HEK293 (cell line): ENCODE measurements around the gene NECAB2.

ENCODE experiments used
- CTCF ChIA-PET: fragments of 350-600 bp; formaldehyde crosslinking; extraction: SDS; loops from one replicate; lab custom pipeline; 2021; ENCODE audit warnings: antibody characterized with exemption; lab: Yijun Ruan, JAX
- POLR2A ChIA-PET: fragments of 300-600 bp; formaldehyde crosslinking; extraction: SDS; loops from one replicate; lab custom pipeline; 2020; ENCODE audit warnings: antibody characterized with exemption, inconsistent platforms; lab: Yijun Ruan, JAX
- H3K27ac ChIP-seq: fragments of 200-500 bp; sonication (Bioruptor generic); 2 replicates; pipeline ENCODE4 v1.5.1; 2014; ENCODE audit warnings: low read depth, low read length, control low read depth, inconsistent platforms; ENCODE audit errors: extremely low read depth
- H3K36me3 ChIP-seq, 2 experiments: fragments of 200-500 bp in 1 of 2; sonication (Bioruptor generic) in 1 of 2; 1 replicate in 1 of 2; 2 replicates in 1 of 2; pipeline ENCODE4 v1.5.1; 2014 to 2017; ENCODE audit warnings: inconsistent platforms in 2 of 2, low read length in 2 of 2; ENCODE audit not compliant: control insufficient read depth in 2 of 2, insufficient read depth in 1 of 2
- H3K4me1 ChIP-seq: fragments of 200-500 bp; sonication (Bioruptor generic); 2 replicates; pipeline ENCODE4 v1.5.1; 2014; ENCODE audit warnings: mild to moderate bottlenecking, low read length, inconsistent platforms; ENCODE audit not compliant: control insufficient read depth, insufficient read depth
- H3K4me3 ChIP-seq: 2 replicates; pipeline ENCODE4 v1.5.1; 2011; ENCODE audit warnings: low read depth, mild to moderate bottlenecking, control low read depth, low read length, moderate library complexity
- H3K9me3 ChIP-seq: fragments of 200-500 bp; sonication (Bioruptor generic); 2 replicates; pipeline ENCODE4 v1.5.1; 2014; ENCODE audit warnings: low read depth, low read length, inconsistent platforms; ENCODE audit not compliant: control insufficient read depth, insufficient read depth
- EGR2 ChIP-seq: fragments of 450-650 bp; formaldehyde crosslinking; IDR thresholded peaks from 2 replicates; pipeline ENCODE4 v1.5.1; 2016; ENCODE audit warnings: low read depth, missing biosample characterization, missing genetic modification characterization
- GLI4 ChIP-seq: fragments of 450-650 bp; formaldehyde crosslinking; IDR thresholded peaks from 2 replicates; pipeline ENCODE4 v1.5.1; 2016; ENCODE audit warnings: missing biosample characterization, missing genetic modification characterization
- IKZF3 ChIP-seq: fragments of 450-650 bp; IDR thresholded peaks from 2 replicates; pipeline ENCODE4 v1.5.0; 2018; ENCODE audit warnings: missing biosample characterization, mild to moderate bottlenecking, missing genetic modification characterization, moderate library complexity
- KLF1 ChIP-seq: fragments of 450-650 bp; formaldehyde crosslinking; IDR thresholded peaks from 2 replicates; pipeline ENCODE4 v1.5.1; 2016; ENCODE audit warnings: missing biosample characterization, missing genetic modification characterization
- KLF8 ChIP-seq: fragments of 450-650 bp; formaldehyde crosslinking; IDR thresholded peaks from 2 replicates; pipeline ENCODE4 v1.5.1; 2016; ENCODE audit warnings: missing biosample characterization, missing genetic modification characterization
- KLF9 ChIP-seq: fragments of 450-650 bp; formaldehyde crosslinking; IDR thresholded peaks from 2 replicates; pipeline ENCODE4 v1.5.1; 2016; ENCODE audit warnings: missing biosample characterization, missing genetic modification characterization, low read depth
- MZF1 ChIP-seq: fragments of 450-650 bp; formaldehyde crosslinking; IDR thresholded peaks from 2 replicates; pipeline ENCODE4 v1.5.1; 2017; ENCODE audit warnings: missing biosample characterization, missing genetic modification characterization, borderline replicate concordance
- ZBTB8A ChIP-seq: fragments of 450-650 bp; formaldehyde crosslinking; IDR thresholded peaks from 2 replicates; pipeline ENCODE4 v1.5.1; 2016; ENCODE audit warnings: missing biosample characterization, missing genetic modification characterization
- ZFHX2 ChIP-seq: fragments of 450-650 bp; formaldehyde crosslinking; conservative IDR thresholded peaks from 2 replicates; pipeline ENCODE4 v1.5.1; 2016; ENCODE audit warnings: missing biosample characterization, missing genetic modification characterization
- ZFP3 ChIP-seq: fragments of 450-650 bp; formaldehyde crosslinking; IDR thresholded peaks from 2 replicates; pipeline ENCODE4 v1.5.1; 2016; ENCODE audit warnings: low read depth, missing biosample characterization, missing genetic modification characterization
- ZIC2 ChIP-seq: fragments of 450-650 bp; formaldehyde crosslinking; IDR thresholded peaks from 2 replicates; pipeline ENCODE4 v1.5.1; 2016; ENCODE audit warnings: missing biosample characterization, missing genetic modification characterization
- ZNF174 ChIP-seq: fragments of 450-650 bp; formaldehyde crosslinking; IDR thresholded peaks from 2 replicates; pipeline ENCODE4 v1.5.0; 2017; ENCODE audit warnings: missing biosample characterization, mild to moderate bottlenecking, missing genetic modification characterization
- ZNF19 ChIP-seq: fragments of 450-650 bp; formaldehyde crosslinking; IDR thresholded peaks from 2 replicates; pipeline ENCODE4; 2016; ENCODE audit warnings: missing biosample characterization, missing genetic modification characterization, low read depth
- ZNF211 ChIP-seq: fragments of 450-650 bp; formaldehyde crosslinking; IDR thresholded peaks from 2 replicates; pipeline ENCODE4 v1.5.1; 2016; ENCODE audit warnings: low read depth, missing biosample characterization, missing genetic modification characterization
- ZNF624 ChIP-seq: fragments of 450-650 bp; formaldehyde crosslinking; IDR thresholded peaks from 2 replicates; pipeline ENCODE4 v1.5.1; 2017; ENCODE audit warnings: missing biosample characterization, missing genetic modification characterization
- ZNF76 ChIP-seq: fragments of 450-650 bp; formaldehyde crosslinking; IDR thresholded peaks from 2 replicates; pipeline ENCODE4; 2016; ENCODE audit warnings: low read depth, missing biosample characterization, missing genetic modification characterization, borderline replicate concordance
- ZNF837 ChIP-seq: fragments of 450-650 bp; formaldehyde crosslinking; IDR thresholded peaks from 2 replicates; pipeline ENCODE4 v1.5.1; 2016; ENCODE audit warnings: missing biosample characterization, missing genetic modification characterization
- TF ChIP-seq, protein P1 (sequence below): fragments of 450-650 bp; formaldehyde crosslinking; IDR thresholded peaks from 2 replicates; pipeline ENCODE4 v1.5.1; 2016; ENCODE audit warnings: missing biosample characterization, missing genetic modification characterization
- TF ChIP-seq, protein P2 (sequence below): fragments of 450-650 bp; formaldehyde crosslinking; IDR thresholded peaks from 2 replicates; pipeline ENCODE4 v1.5.1; 2016; ENCODE audit warnings: missing biosample characterization, missing genetic modification characterization, low read depth
- TF ChIP-seq, protein P3 (sequence below): fragments of 450-650 bp; formaldehyde crosslinking; IDR thresholded peaks from 2 replicates; pipeline ENCODE4 v1.5.1; 2017; ENCODE audit warnings: missing biosample characterization, missing genetic modification characterization
- TF ChIP-seq, protein P4 (sequence below): fragments of 450-650 bp; formaldehyde crosslinking; conservative IDR thresholded peaks from 2 replicates; pipeline ENCODE4 v1.5.1; 2016; ENCODE audit warnings: low read depth, missing biosample characterization, missing genetic modification characterization

The NECAB2 gene

DNA sequence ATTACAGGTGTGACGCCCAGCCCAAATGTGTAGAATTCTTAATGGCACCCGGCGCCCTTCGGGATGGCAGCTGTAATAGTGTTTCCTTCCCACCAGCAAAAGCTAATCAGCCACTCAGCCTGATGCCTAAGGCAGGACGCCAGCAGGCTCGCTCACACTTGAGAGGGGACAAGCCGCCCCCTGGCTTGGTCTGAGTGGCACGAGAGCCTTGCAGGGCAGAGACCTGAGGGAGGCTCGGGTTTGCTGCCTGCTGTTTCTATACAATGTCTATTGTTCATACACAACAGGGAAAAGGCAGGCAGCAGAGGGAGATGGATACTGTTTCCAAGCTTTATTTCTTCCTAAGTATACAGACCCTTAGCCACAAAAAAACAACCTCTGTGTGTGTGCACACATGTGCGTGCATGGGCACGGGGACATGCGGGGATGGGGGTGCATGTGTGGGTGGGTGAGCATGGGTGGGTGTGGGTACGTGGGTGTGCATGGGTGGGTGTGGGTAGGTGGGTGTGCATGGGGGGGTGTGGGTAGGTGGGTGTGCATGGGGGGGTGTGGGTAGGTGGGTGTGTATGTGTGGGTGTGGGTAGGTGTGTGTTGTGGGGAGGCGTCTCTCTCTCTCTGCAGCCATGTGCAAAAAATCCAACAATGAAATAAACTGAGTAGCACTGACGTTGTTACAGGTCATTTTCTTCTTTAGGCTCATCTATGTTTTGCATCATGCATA is 64.6 kb downstream of the NECAB2 start:
- H3K4me3 ChIP-seq, result no peak overlapping the region
- POLR2A ChIA-PET, result no interaction called here

DNA sequence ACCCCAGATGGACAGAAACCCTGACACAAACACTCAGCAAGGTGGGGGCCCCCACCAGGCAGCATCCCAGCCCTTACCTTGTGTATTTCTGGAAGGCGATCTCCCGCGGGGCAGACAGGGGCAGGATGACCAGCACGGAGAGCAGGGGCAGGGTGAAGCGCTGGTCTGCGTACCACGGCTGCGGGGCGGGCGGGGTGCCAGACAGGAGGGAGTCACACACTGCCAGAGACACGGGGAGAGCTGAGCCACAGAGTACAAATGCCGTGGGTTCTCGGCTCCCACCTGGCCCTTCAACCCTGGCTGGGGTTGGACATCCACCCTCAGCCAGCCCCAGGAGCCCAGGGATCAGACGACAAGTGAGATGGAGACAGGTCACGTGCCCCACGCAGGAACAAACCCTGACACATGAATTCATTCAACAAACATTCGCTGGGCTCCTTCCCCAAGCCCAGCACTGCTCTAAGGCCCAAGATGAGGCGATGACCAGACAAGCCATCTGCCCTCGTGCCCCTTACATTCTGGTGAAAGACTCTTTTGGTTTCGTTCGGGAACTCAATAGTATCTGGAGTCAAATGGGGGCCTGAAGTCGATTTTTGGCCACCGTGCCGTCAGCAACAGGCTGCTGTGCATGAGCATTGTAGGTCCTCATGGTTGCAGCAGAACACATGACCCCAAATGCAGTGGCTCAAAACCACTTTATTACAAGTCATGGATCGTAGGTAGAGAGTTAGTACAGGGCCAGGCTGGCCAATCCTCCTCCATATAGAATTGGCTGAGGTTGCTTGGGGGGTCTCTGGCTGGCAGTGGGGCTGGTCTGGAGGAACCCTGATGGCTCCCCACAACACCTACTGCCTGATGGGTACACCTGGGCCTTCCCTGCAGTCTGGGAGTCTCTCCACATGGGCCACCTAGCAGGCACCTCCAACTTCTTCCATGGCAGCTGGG is 65.5 kb downstream of the NECAB2 start:
- no peak overlapping the region for H3K27ac ChIP-seq
- ChIA-PET POLR2A (no interaction called here), CTCF (interaction anchor here (1.1 to 1.3 kb wide), 2 partner anchors 32 to 50 kb away, joined by 3 read pairs; no protein-coding TSS in a partner anchor)
- no peak overlapping the region for H3K4me3 ChIP-seq
- H3K4me1 ChIP-seq, result no peaks in the 10 kb centered on the region
- no peaks in the 10 kb centered on the region for H3K9me3 ChIP-seq
- no peaks in the 10 kb centered on the region for H3K36me3 ChIP-seq
- TF ChIP-seq MZF1 (tag by site-specific recombination), result no peak
- TF ChIP-seq ZNF19 (tag by site-specific recombination), result no peak
- no peak for TF ChIP-seq KLF1 (tag by site-specific recombination)
- TF ChIP-seq ZNF624, result no peak
- TF ChIP-seq ZNF837 (tag by site-specific recombination), result no peak
- TF ChIP-seq, protein P1, sequence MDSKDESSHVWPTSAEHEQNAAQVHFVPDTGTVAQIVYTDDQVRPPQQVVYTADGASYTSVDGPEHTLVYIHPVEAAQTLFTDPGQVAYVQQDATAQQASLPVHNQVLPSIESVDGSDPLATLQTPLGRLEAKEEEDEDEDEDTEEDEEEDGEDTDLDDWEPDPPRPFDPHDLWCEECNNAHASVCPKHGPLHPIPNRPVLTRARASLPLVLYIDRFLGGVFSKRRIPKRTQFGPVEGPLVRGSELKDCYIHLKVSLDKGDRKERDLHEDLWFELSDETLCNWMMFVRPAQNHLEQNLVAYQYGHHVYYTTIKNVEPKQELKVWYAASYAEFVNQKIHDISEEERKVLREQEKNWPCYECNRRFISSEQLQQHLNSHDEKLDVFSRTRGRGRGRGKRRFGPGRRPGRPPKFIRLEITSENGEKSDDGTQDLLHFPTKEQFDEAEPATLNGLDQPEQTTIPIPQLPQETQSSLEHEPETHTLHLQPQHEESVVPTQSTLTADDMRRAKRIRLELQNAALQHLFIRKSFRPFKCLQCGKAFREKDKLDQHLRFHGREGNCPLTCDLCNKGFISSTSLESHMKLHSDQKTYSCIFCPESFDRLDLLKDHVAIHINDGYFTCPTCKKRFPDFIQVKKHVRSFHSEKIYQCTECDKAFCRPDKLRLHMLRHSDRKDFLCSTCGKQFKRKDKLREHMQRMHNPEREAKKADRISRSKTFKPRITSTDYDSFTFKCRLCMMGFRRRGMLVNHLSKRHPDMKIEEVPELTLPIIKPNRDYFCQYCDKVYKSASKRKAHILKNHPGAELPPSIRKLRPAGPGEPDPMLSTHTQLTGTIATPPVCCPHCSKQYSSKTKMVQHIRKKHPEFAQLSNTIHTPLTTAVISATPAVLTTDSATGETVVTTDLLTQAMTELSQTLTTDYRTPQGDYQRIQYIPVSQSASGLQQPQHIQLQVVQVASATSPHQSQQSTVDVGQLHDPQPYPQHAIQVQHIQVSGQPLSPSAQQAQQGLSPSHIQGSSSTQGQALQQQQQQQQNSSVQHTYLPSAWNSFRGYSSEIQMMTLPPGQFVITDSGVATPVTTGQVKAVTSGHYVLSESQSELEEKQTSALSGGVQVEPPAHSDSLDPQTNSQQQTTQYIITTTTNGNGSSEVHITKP (tag by site-specific recombination), result no peak
- TF ChIP-seq, protein P2, sequence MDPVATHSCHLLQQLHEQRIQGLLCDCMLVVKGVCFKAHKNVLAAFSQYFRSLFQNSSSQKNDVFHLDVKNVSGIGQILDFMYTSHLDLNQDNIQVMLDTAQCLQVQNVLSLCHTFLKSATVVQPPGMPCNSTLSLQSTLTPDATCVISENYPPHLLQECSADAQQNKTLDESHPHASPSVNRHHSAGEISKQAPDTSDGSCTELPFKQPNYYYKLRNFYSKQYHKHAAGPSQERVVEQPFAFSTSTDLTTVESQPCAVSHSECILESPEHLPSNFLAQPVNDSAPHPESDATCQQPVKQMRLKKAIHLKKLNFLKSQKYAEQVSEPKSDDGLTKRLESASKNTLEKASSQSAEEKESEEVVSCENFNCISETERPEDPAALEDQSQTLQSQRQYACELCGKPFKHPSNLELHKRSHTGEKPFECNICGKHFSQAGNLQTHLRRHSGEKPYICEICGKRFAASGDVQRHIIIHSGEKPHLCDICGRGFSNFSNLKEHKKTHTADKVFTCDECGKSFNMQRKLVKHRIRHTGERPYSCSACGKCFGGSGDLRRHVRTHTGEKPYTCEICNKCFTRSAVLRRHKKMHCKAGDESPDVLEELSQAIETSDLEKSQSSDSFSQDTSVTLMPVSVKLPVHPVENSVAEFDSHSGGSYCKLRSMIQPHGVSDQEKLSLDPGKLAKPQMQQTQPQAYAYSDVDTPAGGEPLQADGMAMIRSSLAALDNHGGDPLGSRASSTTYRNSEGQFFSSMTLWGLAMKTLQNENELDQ (tag by site-specific recombination), result no peak
- no peak for TF ChIP-seq ZFP3 (tag by site-specific recombination)
- no peak for TF ChIP-seq ZNF211 (tag by site-specific recombination)
- no peak for TF ChIP-seq ZBTB8A
- no peak for TF ChIP-seq KLF8 (tag by site-specific recombination)
- no peak for TF ChIP-seq ZNF174
- no peak for TF ChIP-seq GLI4 (tag by site-specific recombination)
- no peak for TF ChIP-seq IKZF3 (tag by site-specific recombination)

More for the DNA sequence above, 64.6 kb downstream of the NECAB2 start:
- TF ChIP-seq, protein P3, sequence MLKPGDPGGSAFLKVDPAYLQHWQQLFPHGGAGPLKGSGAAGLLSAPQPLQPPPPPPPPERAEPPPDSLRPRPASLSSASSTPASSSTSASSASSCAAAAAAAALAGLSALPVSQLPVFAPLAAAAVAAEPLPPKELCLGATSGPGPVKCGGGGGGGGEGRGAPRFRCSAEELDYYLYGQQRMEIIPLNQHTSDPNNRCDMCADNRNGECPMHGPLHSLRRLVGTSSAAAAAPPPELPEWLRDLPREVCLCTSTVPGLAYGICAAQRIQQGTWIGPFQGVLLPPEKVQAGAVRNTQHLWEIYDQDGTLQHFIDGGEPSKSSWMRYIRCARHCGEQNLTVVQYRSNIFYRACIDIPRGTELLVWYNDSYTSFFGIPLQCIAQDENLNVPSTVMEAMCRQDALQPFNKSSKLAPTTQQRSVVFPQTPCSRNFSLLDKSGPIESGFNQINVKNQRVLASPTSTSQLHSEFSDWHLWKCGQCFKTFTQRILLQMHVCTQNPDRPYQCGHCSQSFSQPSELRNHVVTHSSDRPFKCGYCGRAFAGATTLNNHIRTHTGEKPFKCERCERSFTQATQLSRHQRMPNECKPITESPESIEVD (tag by site-specific recombination), result no peak
- TF ChIP-seq KLF1 (tag by site-specific recombination) (peak; percentile 41; the same call in 1 of the 2 replicates), ZIC2 (tag by site-specific recombination) (peak; percentile 41; the same call in 1 of the 2 replicates), EGR2 (peak; percentile 88), ZNF76 (no peak), ZFHX2 (tag by site-specific recombination) (peak; percentile 82), KLF9 (tag by site-specific recombination) (0 out of 2 replicates have a peak, but pooled peaks have one; percentile 22)
- TF ChIP-seq, protein P4, sequence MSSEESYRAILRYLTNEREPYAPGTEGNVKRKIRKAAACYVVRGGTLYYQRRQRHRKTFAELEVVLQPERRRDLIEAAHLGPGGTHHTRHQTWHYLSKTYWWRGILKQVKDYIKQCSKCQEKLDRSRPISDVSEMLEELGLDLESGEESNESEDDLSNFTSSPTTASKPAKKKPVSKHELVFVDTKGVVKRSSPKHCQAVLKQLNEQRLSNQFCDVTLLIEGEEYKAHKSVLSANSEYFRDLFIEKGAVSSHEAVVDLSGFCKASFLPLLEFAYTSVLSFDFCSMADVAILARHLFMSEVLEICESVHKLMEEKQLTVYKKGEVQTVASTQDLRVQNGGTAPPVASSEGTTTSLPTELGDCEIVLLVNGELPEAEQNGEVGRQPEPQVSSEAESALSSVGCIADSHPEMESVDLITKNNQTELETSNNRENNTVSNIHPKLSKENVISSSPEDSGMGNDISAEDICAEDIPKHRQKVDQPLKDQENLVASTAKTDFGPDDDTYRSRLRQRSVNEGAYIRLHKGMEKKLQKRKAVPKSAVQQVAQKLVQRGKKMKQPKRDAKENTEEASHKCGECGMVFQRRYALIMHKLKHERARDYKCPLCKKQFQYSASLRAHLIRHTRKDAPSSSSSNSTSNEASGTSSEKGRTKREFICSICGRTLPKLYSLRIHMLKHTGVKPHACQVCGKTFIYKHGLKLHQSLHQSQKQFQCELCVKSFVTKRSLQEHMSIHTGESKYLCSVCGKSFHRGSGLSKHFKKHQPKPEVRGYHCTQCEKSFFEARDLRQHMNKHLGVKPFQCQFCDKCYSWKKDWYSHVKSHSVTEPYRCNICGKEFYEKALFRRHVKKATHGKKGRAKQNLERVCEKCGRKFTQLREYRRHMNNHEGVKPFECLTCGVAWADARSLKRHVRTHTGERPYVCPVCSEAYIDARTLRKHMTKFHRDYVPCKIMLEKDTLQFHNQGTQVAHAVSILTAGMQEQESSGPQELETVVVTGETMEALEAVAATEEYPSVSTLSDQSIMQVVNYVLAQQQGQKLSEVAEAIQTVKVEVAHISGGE (tag by site-specific recombination), result no peak
- CTCF ChIA-PET, result interaction anchor here (1.6 kb wide), 1 partner anchor 30 kb away, joined by 5 read pairs; no protein-coding TSS in a partner anchor
- no peaks in the 10 kb centered on the region for H3K9me3 ChIP-seq
- no peaks in the 10 kb centered on the region for H3K36me3 ChIP-seq
- H3K27ac ChIP-seq, result no peak overlapping the region
- no peaks in the 10 kb centered on the region for H3K4me1 ChIP-seq
